HG03066 (cell line): ENCODE data around the gene MEF2C.

ENCODE experiments used
- ATAC-seq: cut with Tn5 transposase; IDR thresholded peaks from one replicate; pipeline ENCODE4 v1.9.1; 2021; ENCODE audit warnings: low read depth; ENCODE audit not compliant: unreplicated experiment

The MEF2C gene

DNA sequence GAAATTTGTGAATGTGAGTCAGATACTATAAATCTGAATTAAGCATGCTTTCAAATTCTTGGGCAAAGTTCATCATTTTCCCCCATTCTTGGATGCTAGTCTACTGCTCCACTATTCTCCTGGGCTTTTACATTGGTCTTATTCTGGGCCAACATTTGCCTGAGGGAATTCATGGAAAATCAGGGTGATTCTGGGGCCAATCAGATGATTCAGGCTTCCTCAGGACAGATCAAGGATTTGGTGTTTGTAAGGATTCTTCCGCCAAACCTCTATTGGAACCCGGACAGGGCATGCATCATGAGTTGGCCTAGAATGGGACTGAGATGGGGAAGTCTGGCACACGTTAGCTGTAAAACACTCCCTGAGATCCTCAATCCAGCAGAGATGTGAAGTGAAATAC is 113.8 kb downstream of the MEF2C start:
- no peak for ATAC-seq

DNA sequence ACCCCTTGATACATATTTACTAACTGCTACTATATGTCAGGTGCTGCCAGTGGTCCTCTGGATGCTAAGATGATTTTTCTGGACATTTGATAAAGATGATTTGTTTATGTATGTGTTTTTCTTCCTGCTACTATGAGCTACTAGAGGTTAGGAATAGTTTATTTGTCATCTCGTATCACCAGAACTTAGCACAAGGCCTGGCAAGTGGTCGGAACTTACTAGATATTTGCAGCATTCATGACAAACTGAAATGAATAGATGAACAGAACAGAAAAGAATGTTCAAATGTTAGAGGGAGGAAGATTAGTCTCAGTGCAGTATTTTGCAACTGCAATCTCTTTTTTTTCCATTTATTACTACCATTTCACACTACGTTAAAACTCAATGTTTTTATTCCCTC is 114.6 kb downstream of the MEF2C start:
- ATAC-seq: no peak

DNA sequence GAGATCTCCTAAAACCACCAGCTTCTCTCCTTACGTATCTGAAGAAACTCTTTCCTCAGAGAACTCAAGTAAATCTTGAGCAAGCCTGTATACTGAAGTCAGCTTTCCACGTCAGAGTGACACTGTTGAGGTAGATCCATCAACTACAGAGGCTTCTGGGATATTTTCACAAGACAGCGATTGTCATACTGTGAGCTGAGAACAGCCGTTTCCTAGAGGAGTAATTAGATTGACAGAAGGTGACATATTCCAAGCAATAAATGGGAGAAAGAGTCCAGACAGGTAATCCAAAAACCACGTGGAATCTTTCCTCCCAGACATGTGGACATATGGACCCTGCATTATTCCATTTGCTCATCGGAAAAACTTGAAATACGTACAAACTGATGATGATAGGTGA is 117.2 kb downstream of the MEF2C start:
- no peak for ATAC-seq

DNA sequence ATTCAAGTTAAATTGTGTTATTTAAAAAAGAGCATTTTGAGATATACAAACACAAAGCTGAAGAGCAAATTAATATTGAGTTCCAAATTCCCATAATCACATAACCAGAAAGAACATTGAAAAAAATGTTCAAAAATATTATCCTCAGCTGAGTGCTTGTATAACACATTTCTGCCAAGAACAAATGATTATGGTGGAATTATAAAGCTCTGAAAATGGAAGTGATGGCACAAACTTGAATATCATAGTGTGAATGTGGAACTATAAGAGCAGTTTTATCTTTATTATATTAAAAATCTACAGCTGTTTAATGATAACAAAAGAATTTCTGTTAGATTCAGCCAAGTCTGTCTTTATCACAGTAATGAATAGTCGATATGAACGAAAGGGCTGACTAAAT is 117.8 kb downstream of the MEF2C start:
- ATAC-seq: no peak

DNA sequence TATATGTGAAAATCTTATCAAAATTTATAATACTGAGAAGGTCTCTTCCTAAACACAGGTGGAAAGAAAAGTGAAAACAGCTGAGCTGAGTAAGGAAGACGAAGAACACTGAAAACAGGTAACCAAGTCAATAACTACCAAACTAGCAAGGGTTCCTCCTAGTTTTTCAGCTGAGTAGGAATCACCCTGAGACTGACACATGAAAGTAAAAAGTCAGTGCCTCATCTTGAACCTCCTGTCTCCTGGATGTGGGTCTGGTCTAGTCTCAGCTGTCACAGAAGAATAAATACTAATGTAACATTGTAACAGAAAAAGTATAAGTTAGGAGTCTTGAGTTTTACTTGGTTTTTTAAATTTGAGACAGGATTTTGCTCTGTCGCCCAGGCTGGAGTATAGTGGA is 121.0 kb downstream of the MEF2C start:
- ATAC-seq: no peak

DNA sequence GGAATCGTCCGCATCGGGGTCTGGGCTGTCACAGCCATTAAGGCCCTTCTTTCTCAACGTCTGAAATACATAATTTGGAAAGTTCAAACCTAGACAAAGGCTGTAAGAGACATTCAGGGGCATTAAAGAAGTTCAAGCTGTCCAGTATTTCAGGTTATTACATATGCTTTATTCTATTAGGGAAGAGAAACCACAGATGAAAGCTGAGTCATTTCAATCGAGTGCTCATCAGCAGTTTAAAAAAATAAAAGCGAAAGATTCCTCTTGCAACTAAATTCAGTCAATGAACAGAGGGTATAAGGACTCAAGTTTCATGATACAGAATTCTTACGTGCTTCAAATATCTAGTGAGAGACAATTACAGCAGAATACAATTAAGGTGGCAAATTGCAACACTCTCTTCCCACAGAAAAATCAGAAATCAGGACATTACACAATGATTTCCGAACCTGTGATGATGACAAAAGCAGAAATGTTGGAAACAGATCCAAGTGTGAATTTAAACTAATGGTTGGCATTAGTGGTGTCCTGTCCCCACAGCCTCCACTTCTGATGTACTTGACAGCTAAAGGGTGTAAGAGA is 121.6 kb downstream of the MEF2C start:
- ATAC-seq: no peak

DNA sequence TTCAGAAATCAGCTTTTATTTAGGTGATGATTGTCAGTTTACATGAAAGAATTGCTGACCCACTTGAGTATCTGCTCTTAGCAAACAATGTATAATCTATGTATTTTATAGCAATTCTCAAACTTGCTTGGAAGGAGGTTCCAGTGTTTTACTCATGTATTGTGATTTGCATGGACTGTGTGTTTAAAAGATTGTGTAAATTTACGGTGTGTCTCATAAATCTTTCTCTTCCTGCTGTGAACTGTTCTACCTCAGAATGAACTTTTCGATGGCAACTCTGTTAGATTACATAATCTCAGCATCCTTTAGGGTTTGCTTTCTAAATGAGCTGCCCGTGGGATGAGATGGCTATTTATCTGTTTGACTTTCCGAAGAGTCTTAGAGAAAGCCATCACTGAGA is 122.5 kb downstream of the MEF2C start:
- no peak for ATAC-seq

DNA sequence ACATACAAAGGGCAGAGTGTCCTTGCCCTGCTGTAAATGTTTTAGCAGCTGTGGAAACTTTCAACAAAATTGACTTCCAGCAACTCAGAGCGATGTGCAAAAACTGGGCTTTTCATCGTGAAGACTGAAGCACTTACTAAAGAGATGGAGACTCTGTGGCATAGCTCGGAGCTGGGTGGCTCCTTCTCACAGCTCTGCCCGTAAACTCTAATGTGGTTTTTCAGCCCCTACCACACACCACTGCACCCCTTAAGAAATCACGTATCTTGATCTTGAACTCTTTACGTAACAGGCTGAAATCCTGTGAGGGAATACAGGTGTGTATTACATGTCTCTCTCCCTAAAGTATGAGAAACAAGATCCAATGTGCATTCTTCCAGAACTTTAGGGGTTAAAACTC is 124.4 kb downstream of the MEF2C start:
- no peak for ATAC-seq

DNA sequence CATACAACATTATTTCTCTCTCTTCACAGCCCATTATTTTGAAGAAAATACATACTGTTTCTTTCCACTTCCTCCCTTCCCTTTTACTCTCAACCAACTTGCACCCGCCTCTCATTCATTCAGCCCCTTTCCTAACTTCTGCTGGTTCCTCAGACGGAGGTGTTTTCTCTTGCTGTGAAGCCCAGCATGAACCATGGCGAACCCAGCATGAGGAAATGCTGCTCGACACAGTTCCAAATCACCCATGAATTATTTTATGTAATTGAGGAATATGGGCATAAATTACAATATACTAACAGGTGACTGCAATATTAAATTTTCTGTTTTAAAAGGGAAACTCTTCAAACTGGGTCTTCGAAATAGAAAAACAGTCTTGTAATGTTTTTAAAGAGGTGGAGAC is 124.8 kb downstream of the MEF2C start:
- ATAC-seq: no peak

DNA sequence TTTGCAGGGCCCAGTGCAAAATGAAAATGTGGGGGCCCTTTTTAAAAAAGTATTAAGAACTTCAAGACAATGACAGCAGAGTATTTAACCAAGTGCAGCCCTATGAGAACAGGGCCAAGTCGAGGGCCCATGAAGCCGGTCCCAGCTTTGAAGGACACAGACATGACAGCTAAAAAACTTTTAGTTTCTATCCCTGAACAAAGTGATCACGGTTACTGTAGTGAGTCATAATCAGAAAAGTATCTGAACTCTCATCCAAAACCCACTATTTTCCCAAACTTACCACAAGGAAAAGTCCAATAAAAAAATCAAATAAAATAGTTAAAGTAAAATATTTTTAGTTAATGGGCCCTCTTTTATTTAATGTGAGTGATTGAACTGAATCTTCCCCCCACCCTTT is 126.0 kb downstream of the MEF2C start:
- no peak for ATAC-seq

DNA sequence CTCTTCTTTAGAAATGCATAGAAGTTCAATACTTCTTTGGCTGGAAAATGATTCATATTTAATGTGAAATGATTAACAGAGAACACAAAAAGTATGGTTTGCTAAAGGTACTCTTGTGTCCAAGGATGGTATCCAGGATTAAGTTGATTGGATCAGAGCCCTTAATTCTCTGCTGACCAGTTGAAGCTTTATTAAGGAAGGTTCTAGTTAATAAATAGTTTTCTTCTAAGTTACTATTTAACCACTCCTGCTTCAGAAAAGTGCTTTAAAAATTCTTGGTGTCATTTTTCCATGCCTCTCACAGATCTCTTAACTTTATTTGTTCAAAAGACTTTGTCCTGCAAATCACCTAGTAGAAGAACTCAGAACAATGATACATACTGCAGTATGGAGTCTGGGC is 134.3 kb downstream of the MEF2C start:
- no peak for ATAC-seq

DNA sequence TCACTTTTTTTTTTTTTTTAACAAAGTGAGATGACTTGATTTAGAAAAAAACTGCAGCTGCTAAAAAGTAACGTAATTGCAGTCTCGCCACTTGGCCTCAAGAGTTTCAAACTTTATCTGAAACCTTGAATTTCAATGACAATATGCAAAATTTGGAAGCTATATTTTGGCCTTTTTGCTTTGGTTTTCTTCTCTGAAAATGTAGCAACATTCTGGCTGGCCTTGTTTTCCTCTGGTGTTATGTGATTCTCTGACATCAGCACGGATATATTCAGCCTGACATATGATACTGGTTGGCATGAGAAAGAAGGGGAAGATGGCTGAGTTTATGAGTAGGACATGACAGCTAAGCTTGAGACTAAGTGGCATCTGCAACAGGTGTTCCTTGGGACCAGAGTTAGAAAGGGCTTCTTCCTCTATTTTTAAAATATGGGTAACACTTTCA is 136.5 kb downstream of the MEF2C start:
- peak; percentile 77 for ATAC-seq

DNA sequence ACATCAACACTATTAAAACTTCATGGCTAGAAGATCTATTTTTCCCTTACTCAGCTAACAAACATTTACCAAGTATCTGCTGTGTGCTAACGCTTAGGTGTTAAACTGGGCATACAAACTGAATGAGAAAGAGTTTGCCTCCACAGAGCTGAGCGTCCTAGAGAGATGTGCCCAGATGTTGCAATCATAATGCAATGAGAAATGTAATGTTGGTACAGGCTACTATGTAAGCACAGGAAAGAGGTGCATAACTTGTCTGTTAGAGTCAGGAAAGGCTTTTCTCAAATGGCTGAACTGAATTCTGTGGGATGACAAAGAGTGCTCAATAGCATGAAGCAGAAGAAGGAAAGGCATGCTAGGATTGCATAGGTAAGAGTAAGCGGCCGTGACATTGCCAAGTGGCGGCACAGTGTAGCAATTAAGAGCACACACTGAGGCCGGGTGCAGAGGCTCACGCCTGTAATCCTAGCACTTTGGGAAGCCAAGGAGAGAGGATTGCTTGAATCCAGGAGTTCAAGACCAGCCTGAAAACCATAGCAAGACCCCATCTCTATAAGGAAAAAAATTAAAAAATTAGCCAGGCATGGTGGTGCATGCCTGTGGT is 137.8 kb downstream of the MEF2C start:
- ATAC-seq: no peak

DNA sequence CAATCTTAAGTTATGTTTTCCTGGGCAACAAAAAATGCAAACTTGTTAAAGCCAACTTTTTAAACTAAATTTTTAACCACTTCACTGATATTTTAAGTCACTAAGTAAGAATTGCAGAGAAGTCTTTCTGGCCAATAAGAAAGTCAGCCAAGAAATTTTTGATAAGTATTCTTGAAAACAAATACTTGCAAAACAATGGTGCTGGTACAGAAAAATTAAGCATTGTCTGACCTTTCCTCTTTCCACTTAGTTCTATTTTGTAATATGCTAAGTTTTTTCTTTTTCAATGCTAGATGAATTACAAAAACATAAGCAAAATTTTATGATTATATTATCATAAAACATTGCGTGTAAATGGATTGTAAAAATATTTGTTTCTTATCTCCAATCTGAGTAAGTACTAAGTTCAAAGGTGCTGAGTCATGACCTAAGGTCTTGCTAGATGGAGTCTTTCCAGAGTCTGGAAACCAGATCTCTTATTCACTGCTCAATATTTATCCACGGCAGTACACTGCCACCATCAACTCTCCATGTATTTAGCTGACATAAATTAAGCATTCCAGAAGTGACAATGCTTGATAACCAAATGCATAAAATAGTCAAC is 139.7 kb downstream of the MEF2C start:
- ATAC-seq: no peak

DNA sequence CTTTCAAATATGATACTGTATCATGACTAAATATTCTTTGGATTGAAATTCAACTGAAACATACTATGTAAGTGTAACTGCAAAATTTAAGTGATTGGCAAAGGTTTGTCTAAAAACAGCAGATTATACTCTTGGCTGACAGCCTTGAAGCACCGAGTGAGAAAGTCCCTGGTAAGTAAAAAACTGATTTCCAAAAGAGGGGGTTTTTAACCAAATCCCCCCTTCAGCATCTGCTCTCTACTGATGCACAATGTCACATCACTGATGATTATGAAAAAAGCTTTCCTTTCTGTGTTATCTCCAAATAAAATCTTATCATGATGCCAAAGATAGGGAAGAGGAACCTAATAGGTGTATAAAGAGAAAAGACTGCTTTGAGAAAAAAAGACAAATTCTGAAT is 141.0 kb downstream of the MEF2C start:
- no peak for ATAC-seq

DNA sequence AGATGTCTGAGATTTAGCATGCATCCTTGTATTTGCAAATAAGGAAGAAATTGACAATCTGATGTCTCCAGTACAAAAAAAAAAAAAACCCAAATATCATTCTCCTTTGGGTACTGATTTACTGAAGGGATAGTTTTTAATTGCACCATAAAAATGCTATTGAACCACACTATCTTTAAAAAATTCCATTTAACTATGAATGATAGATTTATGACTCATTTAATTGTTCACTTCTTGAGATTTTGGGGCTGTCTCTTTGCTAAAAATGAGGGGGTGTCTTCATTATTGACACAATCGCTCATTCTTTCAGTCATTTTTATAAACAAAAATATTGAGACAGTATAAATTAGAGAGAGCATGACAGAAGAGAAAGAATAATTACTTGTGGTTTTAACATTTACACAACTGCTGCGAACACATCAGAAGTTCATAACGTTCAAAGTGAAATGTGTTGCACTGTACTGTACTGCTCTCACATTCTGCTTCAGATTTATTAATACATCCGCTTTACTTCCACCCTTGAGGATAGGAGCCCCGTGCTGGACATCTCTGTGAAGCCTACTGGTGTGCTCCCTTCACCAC is 142.3 kb downstream of the MEF2C start:
- ATAC-seq: no peak

DNA sequence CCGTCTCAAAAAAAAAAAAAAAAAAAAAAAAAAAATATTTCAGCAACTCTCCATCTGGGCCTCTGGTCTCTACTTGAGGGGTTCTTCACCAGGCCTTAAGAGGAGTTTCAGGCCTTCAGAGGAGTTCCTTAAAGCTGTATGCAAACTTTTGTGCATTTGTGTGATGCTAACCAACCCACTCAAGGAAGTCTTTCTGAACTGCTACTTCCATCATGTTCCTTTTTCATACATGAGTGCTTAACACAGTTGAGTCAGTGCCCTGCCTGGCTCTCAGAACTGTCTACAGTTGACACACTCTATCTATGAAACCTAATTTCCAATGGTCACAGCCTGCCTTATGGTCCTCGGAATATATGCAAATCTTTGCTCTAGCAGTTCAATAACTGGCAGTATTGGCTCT is 146.5 kb downstream of the MEF2C start:
- peak; percentile 27 for ATAC-seq

DNA sequence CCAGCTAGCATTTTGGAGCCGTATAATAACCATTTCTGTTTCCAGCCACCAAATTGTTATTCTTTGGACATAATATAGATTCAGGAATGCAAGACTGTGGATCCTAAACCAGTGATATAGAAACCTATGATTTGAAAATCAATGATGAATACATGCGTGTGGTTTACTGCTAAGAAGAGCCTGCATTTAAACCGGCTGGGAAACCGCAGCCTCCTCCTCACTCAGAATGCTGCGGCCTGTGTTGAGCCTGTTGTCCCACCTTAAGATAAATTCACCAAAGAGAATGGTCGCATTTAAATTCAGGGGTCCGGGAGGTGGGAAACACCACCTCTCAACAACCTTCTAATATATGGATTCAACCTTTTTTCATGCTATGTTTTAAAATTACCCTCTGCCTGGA is 148.0 kb downstream of the MEF2C start:
- ATAC-seq: no peak

DNA sequence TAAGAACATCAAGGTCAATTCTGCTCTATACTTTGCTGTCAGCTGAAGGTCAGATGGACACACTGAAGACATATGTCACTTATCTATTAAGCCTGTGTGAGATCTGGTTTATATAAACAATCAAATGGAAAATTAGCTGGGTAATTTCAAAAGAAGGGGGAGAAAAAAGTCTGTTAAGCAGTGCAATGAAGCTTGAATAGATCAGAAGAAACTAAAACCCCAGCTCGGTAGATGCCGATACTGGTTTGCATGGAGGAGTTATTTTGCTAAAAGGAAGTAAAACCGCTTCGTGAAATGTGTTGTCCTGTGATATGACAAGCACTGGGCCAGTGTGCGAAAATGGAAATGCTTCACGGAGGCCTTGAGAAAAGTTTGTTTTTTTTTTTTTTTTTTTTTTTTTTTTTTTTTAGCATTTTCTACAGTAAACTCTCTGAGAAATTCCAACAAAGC is 148.8 kb downstream of the MEF2C start:
- peak; percentile 63 for ATAC-seq

DNA sequence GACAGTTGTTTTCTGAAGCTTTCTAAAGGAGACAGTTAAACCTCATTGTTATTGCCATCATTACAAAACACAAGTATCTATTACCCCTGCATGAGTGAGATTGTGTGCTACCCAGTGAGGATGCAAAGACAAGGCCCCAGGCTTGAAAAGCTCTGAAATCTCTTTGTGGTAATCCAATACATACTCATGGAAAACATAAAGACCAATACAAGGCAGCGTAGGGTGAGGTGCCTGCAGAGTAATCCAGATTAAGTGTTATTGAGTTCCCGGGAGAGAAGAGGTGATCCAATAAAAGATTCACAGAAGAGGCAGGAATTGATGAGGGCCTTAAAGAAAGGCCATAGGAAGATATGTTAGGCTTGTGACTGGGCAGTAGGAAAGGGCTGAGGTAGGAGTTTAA is 150.1 kb downstream of the MEF2C start:
- ATAC-seq: no peak

DNA sequence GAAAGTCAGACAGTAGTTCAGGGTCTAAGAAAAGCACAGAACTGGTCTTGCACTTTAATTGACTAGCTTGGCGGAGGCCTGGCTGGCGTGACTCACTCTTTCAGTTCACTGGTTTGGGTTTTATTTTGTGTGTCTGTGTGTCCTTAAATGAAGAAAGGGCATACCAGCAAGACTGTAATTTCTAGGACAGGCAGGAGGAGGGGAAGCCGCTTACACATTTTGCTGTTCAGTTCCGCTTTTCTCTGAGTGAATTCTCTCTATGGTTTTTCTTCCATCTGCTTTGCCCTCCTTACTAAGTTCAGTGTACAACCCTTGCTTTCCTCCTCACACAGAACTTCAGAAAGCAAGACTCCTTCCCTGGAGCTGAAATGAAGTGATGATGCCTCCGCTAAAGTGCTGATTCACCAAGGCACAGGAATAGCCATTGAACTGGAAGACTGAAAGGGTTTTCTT is 150.8 kb downstream of the MEF2C start:
- peak; percentile 45 for ATAC-seq

DNA sequence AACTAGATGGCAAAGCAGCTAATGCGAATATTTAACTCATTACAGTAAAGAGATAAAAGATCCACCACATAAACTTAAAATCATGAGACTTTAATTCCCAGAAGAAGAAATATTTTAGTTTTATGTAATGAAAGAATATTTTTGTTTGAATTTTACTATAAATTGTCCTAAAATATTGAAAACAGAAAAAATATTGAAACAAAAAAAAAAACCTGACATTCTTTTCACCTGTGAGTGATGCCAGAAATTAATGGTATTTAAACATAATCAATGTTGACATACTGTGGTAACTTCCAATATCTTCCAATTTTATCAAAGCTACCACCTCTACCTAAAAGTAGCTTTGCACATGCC is 153.2 kb downstream of the MEF2C start:
- ATAC-seq: no peak
